Calu3 (cell line): ENCODE results near the gene HS3ST4. TPM values are rescaled to one million over a fixed set of nuclear protein-coding genes. Genes with fewer than 3 reads are reported as not detected.

Experiments used
- BruUV-seq: library from RNA; stranded (reverse); fragments of 400-500 nt; replicated peaks from 2 replicates; lab custom pipeline; 2021; lab: Mats Ljungman, UMichigan
- CTCF ChIA-PET: fragments of 300-600 bp; sonication (Branson Sonifier 250); formaldehyde crosslinking; loops from one replicate; lab custom pipeline; 2022; ENCODE audit warnings: antibody characterized with exemption; lab: Charles Lee
- DNase-seq: peaks from one replicate; pipeline ENCODE4 v3.0.0; 2022
- H3K27ac Mint-ChIP-seq: one replicate; pipeline ENCODE4 v1.8.0; 2022; ENCODE audit warnings: mixed read lengths; ENCODE audit not compliant: unreplicated experiment
- H3K27me3 Mint-ChIP-seq: one replicate; pipeline ENCODE4 v1.8.0; 2022; ENCODE audit warnings: mixed read lengths; ENCODE audit not compliant: unreplicated experiment
- H3K36me3 Mint-ChIP-seq: one replicate; pipeline ENCODE4 v1.8.0; 2022; ENCODE audit warnings: mild to moderate bottlenecking, moderate library complexity, mixed read lengths; ENCODE audit not compliant: insufficient read depth, unreplicated experiment
- H3K4me1 Mint-ChIP-seq: one replicate; pipeline ENCODE4 v1.8.0; 2022; ENCODE audit warnings: mild to moderate bottlenecking, low read depth, mixed read lengths; ENCODE audit not compliant: unreplicated experiment
- H3K4me3 Mint-ChIP-seq: one replicate; pipeline ENCODE4 v1.8.0; 2022; ENCODE audit warnings: mild to moderate bottlenecking, low read depth, moderate library complexity, mixed read lengths; ENCODE audit not compliant: unreplicated experiment
- H3K9me3 Mint-ChIP-seq: one replicate; pipeline ENCODE4 v1.8.0; 2022; ENCODE audit warnings: low read depth, mixed read lengths; ENCODE audit not compliant: unreplicated experiment
- CTCF ChIP-seq: fragments of 200-600 bp; IDR thresholded peaks from one replicate; pipeline ENCODE4 v1.8.0; 2022; ENCODE audit warnings: antibody characterized with exemption; ENCODE audit not compliant: unreplicated experiment
- intact Hi-C: fragments of 100-400 bp; cut with micrococcal nuclease; formaldehyde crosslinking; loops from one replicate; pipeline ENCODE4 v1.10.0; 2022; ENCODE audit not compliant: unreplicated experiment
- total RNA-seq: library from RNA; stranded (reverse); gene quantifications from 2 replicates; pipeline ENCODE4 v1.2.3, GENCODE V29; 2022

The HS3ST4 gene
- total RNA-seq, 1 experiment from 2014 or later, result not detected

GRCh38 chr16:26108836-26109505, 417.2 kb downstream of the HS3ST4 start:
- DNase-seq, result no peak
- TF ChIP-seq CTCF, result no peak
- Mint-ChIP-seq H3K4me1 (no peaks in the 10 kb centered on the region), H3K27me3 (no peaks in the 10 kb centered on the region), H3K4me3 (no peak overlapping the region), H3K27ac (no peak overlapping the region), H3K9me3 (peaks cover 23% of the 10 kb centered on the region), H3K36me3 (no peaks in the 10 kb centered on the region)
- intact Hi-C loops, result no loop called here
- CTCF ChIA-PET, result no interaction called here
- BruUV-seq, result no TSS peak

GRCh38 chr16:26111900-26112299, 420.1 kb downstream of the HS3ST4 start:
- H3K4me1 Mint-ChIP-seq, result no peaks in the 10 kb centered on the region
- BruUV-seq, result no TSS peak

GRCh38 chr16:26118575-26118974, 426.8 kb downstream of the HS3ST4 start:
- peaks cover 23% of the 10 kb centered on the region for H3K9me3 Mint-ChIP-seq
- CTCF ChIA-PET, result no interaction called here
- intact Hi-C loops, result no loop called here
- no peak for TF ChIP-seq CTCF
- no peak overlapping the region for H3K4me3 Mint-ChIP-seq
- H3K27me3 Mint-ChIP-seq, result no peaks in the 10 kb centered on the region
- no peaks in the 10 kb centered on the region for H3K36me3 Mint-ChIP-seq
- H3K4me1 Mint-ChIP-seq, result no peaks in the 10 kb centered on the region
- BruUV-seq, result no TSS peak
- H3K27ac Mint-ChIP-seq, result no peak overlapping the region
- DNase-seq, result no peak

More at GRCh38 chr16:26111900-26112299, 420.1 kb downstream of the HS3ST4 start:
- no peak for DNase-seq
- Mint-ChIP-seq H3K36me3 (no peaks in the 10 kb centered on the region), H3K27me3 (no peaks in the 10 kb centered on the region), H3K27ac (no peak overlapping the region), H3K4me3 (no peak overlapping the region), H3K9me3 (peaks cover 21% of the 10 kb centered on the region)
- TF ChIP-seq CTCF, result no peak
- intact Hi-C loops, result no loop called here
- CTCF ChIA-PET, result interaction anchor here (0.7 to 1.2 kb wide), 2 partner anchors 11 to 620 kb away, joined by 3 to 4 read pairs; no protein-coding TSS in a partner anchor

GRCh38 chr16:26120729-26121128, 429.0 kb downstream of the HS3ST4 start:
- BruUV-seq, result no TSS peak
- no peak for DNase-seq
- no peaks in the 10 kb centered on the region for H3K27me3 Mint-ChIP-seq
- intact Hi-C loops, result no loop called here
- CTCF ChIA-PET, result no interaction called here
- no peak overlapping the region for H3K27ac Mint-ChIP-seq
- no peaks in the 10 kb centered on the region for H3K36me3 Mint-ChIP-seq
- no peak overlapping the region for H3K4me3 Mint-ChIP-seq
- no peaks in the 10 kb centered on the region for H3K4me1 Mint-ChIP-seq
- peaks cover 23% of the 10 kb centered on the region for H3K9me3 Mint-ChIP-seq
- TF ChIP-seq CTCF, result no peak
